ENCODE data around the gene RYR3.

GRCh38 chr15:33310481-33311311 is at the start of gene RYR3:
- TF ChIP-seq CTCF (conservative IDR thresholded peaks at IDR 0.05; ENCODE audit: low read depth, low read length) (no peak), EZH2 (IDR thresholded peaks at IDR 0.05; ENCODE audit: borderline replicate concordance, low read depth, low read length, poor library complexity, severe bottlenecking) (no peak)

Data from A673 (cell line).